WTC11 (cell line): ENCODE results near the gene BCAS1. TPM values are rescaled to one million over a fixed set of nuclear protein-coding genes. Genes with fewer than 3 reads are reported as not detected.

Source experiments
- ATAC-seq: fragments of 200-7000 bp; cut with Tn5 transposase; 2 replicates; pipeline ENCODE4 v1.10.0; 2021; ENCODE audit warnings: mild to moderate bottlenecking, moderate library complexity
- CTCF ChIA-PET: fragments of 300-600 bp; sonication (Branson Sonifier 250); formaldehyde crosslinking; loops from one replicate; lab custom pipeline; 2021; ENCODE audit warnings: antibody characterized with exemption; lab: Charles Lee
- POLR2A ChIA-PET: fragments of 350-600 bp; sonication (Branson Sonifier 250); formaldehyde crosslinking; loops from one replicate; lab custom pipeline; 2021; ENCODE audit warnings: antibody characterized with exemption; lab: Charles Lee
- DNase-seq: peaks from one replicate; pipeline ENCODE4 v3.0.0; 2021; ENCODE audit warnings: low spot score
- H3K27ac Mint-ChIP-seq: 2 replicates; pipeline ENCODE4 v1.8.0; 2021; ENCODE audit warnings: mixed read lengths
- H3K27me3 Mint-ChIP-seq: 2 replicates; pipeline ENCODE4 v1.8.0; 2021; ENCODE audit warnings: low read depth, mild to moderate bottlenecking, moderate library complexity, mixed read lengths
- H3K36me3 Mint-ChIP-seq: 2 replicates; pipeline ENCODE4 v1.8.0; 2021; ENCODE audit warnings: mixed read lengths
- H3K4me1 Mint-ChIP-seq: 2 replicates; pipeline ENCODE4 v1.8.0; 2022; ENCODE audit warnings: mixed read lengths
- H3K4me3 Mint-ChIP-seq: 2 replicates; pipeline ENCODE4 v1.8.0; 2021; ENCODE audit warnings: mild to moderate bottlenecking, moderate library complexity, mixed read lengths
- H3K9me3 Mint-ChIP-seq: 2 replicates; pipeline ENCODE4 v1.8.0; 2021; ENCODE audit warnings: mixed read lengths
- ATF3 ChIP-seq: sonication (generic); formaldehyde crosslinking; conservative IDR thresholded peaks from 2 replicates; pipeline ENCODE4 v1.8.1; 2022; ENCODE audit warnings: mild to moderate bottlenecking, missing genetic modification reagents
- CBFB ChIP-seq: sonication (generic); formaldehyde crosslinking; IDR thresholded peaks from 2 replicates; pipeline ENCODE4 v1.8.1; 2022; ENCODE audit warnings: mild to moderate bottlenecking, low read depth, missing genetic modification reagents
- CTCF ChIP-seq: fragments of 200-600 bp; IDR thresholded peaks from 2 replicates; pipeline ENCODE4 v1.8.0; 2022; ENCODE audit warnings: antibody characterized with exemption
- E2F1 ChIP-seq: sonication (generic); formaldehyde crosslinking; IDR thresholded peaks from 2 replicates; pipeline ENCODE4 v1.8.0; 2022; ENCODE audit warnings: mild to moderate bottlenecking, missing genetic modification reagents
- E2F4 ChIP-seq: sonication (generic); formaldehyde crosslinking; IDR thresholded peaks from 2 replicates; pipeline ENCODE4 v1.8.1; 2022; ENCODE audit warnings: low read depth, mild to moderate bottlenecking, moderate library complexity, missing genetic modification reagents, borderline replicate concordance
- FOXK1 ChIP-seq: sonication (generic); formaldehyde crosslinking; IDR thresholded peaks from 2 replicates; pipeline ENCODE4 v1.8.0; 2022; ENCODE audit warnings: mild to moderate bottlenecking, moderate library complexity, missing genetic modification reagents
- GABPB1 ChIP-seq: sonication (generic); formaldehyde crosslinking; IDR thresholded peaks from 2 replicates; pipeline ENCODE4 v1.8.1; 2023; ENCODE audit warnings: mild to moderate bottlenecking, missing genetic modification reagents
- GTF2I ChIP-seq: fragments of 250-450 bp; sonication (Bioruptor Pico); conservative IDR thresholded peaks from 2 replicates; pipeline ENCODE4 v1.4.0; 2021; ENCODE audit warnings: mild to moderate bottlenecking
- MXD4 ChIP-seq: fragments of 250-450 bp; sonication (Bioruptor Pico); IDR thresholded peaks from 2 replicates; pipeline ENCODE4 v1.8.0; 2021; ENCODE audit warnings: mild to moderate bottlenecking, moderate library complexity, borderline replicate concordance
- NFYB ChIP-seq: sonication (generic); formaldehyde crosslinking; conservative IDR thresholded peaks from 2 replicates; pipeline ENCODE4 v1.8.0; 2022; ENCODE audit warnings: low read depth, missing genetic modification reagents
- NR2C2 ChIP-seq: sonication (generic); formaldehyde crosslinking; IDR thresholded peaks from 2 replicates; pipeline ENCODE4 v1.8.0; 2022; ENCODE audit warnings: mild to moderate bottlenecking, missing genetic modification reagents
- NR3C1 ChIP-seq: sonication (generic); formaldehyde crosslinking; conservative IDR thresholded peaks from 2 replicates; pipeline ENCODE4 v1.8.1; 2023; ENCODE audit warnings: low read depth, mild to moderate bottlenecking, missing genetic modification reagents
- SMAD4 ChIP-seq: sonication (generic); formaldehyde crosslinking; IDR thresholded peaks from 2 replicates; pipeline ENCODE4 v1.8.0; 2022; ENCODE audit warnings: mild to moderate bottlenecking, missing genetic modification reagents
- ZBTB21 ChIP-seq: sonication (generic); formaldehyde crosslinking; IDR thresholded peaks from 2 replicates; pipeline ENCODE4 v1.8.1; 2023; ENCODE audit warnings: mild to moderate bottlenecking, missing genetic modification reagents, borderline replicate concordance
- total RNA-seq: library from RNA; stranded (reverse); gene quantifications from 3 replicates; pipeline ENCODE4 v1.2.3, GENCODE V29; 2021
- TF ChIP-seq, protein P1 (sequence below): sonication (generic); formaldehyde crosslinking; IDR thresholded peaks from 2 replicates; pipeline ENCODE4 v1.8.1; 2022; ENCODE audit warnings: mild to moderate bottlenecking, moderate library complexity, missing genetic modification reagents
- TF ChIP-seq, protein P2 (sequence below): fragments of 250-450 bp; sonication (Bioruptor Pico); IDR thresholded peaks from 2 replicates; pipeline ENCODE4 v2.1.2; 2022; ENCODE audit warnings: mild to moderate bottlenecking, moderate library complexity
- TF ChIP-seq, protein P3 (sequence below): sonication (generic); formaldehyde crosslinking; conservative IDR thresholded peaks from 2 replicates; pipeline ENCODE4 v1.8.1; 2023; ENCODE audit warnings: mild to moderate bottlenecking, low read depth, missing genetic modification reagents, moderate library complexity
- TF ChIP-seq, protein P4 (sequence below): sonication (generic); formaldehyde crosslinking; IDR thresholded peaks from 2 replicates; pipeline ENCODE4 v1.8.0; 2022; ENCODE audit warnings: mild to moderate bottlenecking, missing genetic modification reagents

BCAS1 gene
- total RNA-seq, 1 experiment from 2014 or later: 0.11 TPM

GRCh38 chr20:53915446-53916172, 154.8 kb downstream of the BCAS1 start:
- H3K4me1 Mint-ChIP-seq: peaks cover 46% of the 10 kb centered on the region
- POLR2A ChIA-PET: interaction anchor here (0.7 to 1.1 kb wide), 4 partner anchors 8 to 48 kb away, joined by 3 to 6 read pairs (median 3); no protein-coding TSS in a partner anchor
- peak; percentile 75 for ATAC-seq

GRCh38 chr20:53914781-53915445, 155.5 kb downstream of the BCAS1 start:
- H3K36me3 Mint-ChIP-seq: peaks cover 12% of the 10 kb centered on the region
- no peak for DNase-seq
- peak overlapping the region; percentile 65; the same call in 1 of the 2 replicates for H3K27ac Mint-ChIP-seq
- H3K9me3 Mint-ChIP-seq: peaks cover 12% of the 10 kb centered on the region
- ChIA-PET POLR2A (interaction anchor here (0.6 to 1.1 kb wide), 5 partner anchors 17 to 200 kb away, joined by 3 to 9 read pairs (median 5); no protein-coding TSS in a partner anchor), CTCF (interaction anchor here (0.6 to 5.1 kb wide), 49 partner anchors 8 to 488 kb away, joined by 3 to 68 read pairs (median 5); partner anchors contain the start of gene ZNF217)
- H3K27me3 Mint-ChIP-seq: no peaks in the 10 kb centered on the region; the same call in 1 of the 2 replicates
- peaks cover 43% of the 10 kb centered on the region for H3K4me1 Mint-ChIP-seq
- H3K4me3 Mint-ChIP-seq: peak overlapping the region; percentile 86
- ATAC-seq: no peak
- TF ChIP-seq, protein P1, sequence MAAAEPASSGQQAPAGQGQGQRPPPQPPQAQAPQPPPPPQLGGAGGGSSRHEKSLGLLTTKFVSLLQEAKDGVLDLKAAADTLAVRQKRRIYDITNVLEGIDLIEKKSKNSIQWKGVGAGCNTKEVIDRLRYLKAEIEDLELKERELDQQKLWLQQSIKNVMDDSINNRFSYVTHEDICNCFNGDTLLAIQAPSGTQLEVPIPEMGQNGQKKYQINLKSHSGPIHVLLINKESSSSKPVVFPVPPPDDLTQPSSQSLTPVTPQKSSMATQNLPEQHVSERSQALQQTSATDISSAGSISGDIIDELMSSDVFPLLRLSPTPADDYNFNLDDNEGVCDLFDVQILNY (CRISPR knock-in tag): no peak
- no peak for TF ChIP-seq ATF3
- TF ChIP-seq, protein P2, sequence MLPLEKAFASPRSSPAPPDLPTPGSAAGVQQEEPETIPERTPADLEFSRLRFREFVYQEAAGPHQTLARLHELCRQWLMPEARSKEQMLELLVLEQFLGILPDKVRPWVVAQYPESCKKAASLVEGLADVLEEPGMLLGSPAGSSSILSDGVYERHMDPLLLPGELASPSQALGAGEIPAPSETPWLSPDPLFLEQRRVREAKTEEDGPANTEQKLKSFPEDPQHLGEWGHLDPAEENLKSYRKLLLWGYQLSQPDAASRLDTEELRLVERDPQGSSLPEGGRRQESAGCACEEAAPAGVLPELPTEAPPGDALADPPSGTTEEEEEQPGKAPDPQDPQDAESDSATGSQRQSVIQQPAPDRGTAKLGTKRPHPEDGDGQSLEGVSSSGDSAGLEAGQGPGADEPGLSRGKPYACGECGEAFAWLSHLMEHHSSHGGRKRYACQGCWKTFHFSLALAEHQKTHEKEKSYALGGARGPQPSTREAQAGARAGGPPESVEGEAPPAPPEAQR: no peak
- no peak for TF ChIP-seq CBFB (CRISPR knock-in tag)
- TF ChIP-seq E2F4: no peak
- TF ChIP-seq FOXK1: no peak
- TF ChIP-seq E2F1: no peak
- no peak for TF ChIP-seq SMAD4 (CRISPR knock-in tag)
- TF ChIP-seq, protein P3, sequence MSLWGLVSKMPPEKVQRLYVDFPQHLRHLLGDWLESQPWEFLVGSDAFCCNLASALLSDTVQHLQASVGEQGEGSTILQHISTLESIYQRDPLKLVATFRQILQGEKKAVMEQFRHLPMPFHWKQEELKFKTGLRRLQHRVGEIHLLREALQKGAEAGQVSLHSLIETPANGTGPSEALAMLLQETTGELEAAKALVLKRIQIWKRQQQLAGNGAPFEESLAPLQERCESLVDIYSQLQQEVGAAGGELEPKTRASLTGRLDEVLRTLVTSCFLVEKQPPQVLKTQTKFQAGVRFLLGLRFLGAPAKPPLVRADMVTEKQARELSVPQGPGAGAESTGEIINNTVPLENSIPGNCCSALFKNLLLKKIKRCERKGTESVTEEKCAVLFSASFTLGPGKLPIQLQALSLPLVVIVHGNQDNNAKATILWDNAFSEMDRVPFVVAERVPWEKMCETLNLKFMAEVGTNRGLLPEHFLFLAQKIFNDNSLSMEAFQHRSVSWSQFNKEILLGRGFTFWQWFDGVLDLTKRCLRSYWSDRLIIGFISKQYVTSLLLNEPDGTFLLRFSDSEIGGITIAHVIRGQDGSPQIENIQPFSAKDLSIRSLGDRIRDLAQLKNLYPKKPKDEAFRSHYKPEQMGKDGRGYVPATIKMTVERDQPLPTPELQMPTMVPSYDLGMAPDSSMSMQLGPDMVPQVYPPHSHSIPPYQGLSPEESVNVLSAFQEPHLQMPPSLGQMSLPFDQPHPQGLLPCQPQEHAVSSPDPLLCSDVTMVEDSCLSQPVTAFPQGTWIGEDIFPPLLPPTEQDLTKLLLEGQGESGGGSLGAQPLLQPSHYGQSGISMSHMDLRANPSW (CRISPR knock-in tag): no peak
- TF ChIP-seq, protein P4, sequence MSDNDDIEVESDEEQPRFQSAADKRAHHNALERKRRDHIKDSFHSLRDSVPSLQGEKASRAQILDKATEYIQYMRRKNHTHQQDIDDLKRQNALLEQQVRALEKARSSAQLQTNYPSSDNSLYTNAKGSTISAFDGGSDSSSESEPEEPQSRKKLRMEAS: no peak
- no peak for TF ChIP-seq ZBTB21 (CRISPR knock-in tag)
- no peak for TF ChIP-seq NR3C1

More at GRCh38 chr20:53915446-53916172, 154.8 kb downstream of the BCAS1 start:
- H3K27me3 Mint-ChIP-seq: no peaks in the 10 kb centered on the region; the same call in 1 of the 2 replicates
- TF ChIP-seq CTCF (peak; percentile 76), NFYB (CRISPR knock-in tag) (no peak), GTF2I (CRISPR knock-in tag) (no peak), GABPB1 (CRISPR knock-in tag) (0 out of 2 replicates have a peak, but pooled peaks have one; percentile 20), NR2C2 (no peak), MXD4 (CRISPR knock-in tag) (0 out of 2 replicates have a peak, but pooled peaks have one; percentile 3)
- TF ChIP-seq, protein P2: no peak
- TF ChIP-seq, all 79 proteins: peak for 3
- DNase-seq: peak; percentile 93
- Mint-ChIP-seq H3K4me3 (peak overlapping the region; percentile 86), H3K36me3 (peaks cover 7% of the 10 kb centered on the region), H3K9me3 (peaks cover 8% of the 10 kb centered on the region), H3K27ac (peak overlapping the region; percentile 90)
- CTCF ChIA-PET: interaction anchor here (0.7 to 5.1 kb wide), 54 partner anchors 8 to 489 kb away, joined by 3 to 68 read pairs (median 5); partner anchors contain the start of gene ZNF217
